Measurements from ENCODE around the gene LEKR1.

DNA sequence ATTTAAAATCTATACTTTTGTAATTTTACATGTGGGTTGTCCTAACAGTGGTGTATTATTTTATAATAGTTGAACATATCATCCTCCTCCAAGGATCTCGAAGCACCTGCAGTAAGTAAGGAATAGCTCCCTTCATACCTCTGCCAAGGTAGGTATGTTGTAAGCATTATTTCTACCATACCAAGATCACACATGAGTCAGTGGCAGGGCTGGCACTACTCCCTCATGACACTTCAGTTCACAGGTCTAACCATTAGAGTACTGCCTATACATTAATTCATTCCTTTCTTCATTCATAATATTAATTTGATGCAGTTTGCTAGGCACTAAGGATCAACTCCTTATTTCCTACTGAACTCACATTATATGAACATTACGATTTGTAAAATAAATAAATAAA lies 11.9 kb upstream of the LEKR1 start:
- TF ChIP-seq YY1 (IDR thresholded peaks at IDR 0.05; ENCODE audit: insufficient read depth, insufficient read length) (no peak), ZNF274 (IDR thresholded peaks at IDR 0.05; ENCODE audit: low read depth, low read length) (no peak), SUZ12 (IDR thresholded peaks at IDR 0.05; ENCODE audit: extremely low read depth, insufficient read depth, insufficient read length) (no peak)
